Brain microvascular endothelial cell (primary cell): ENCODE data around the gene MYBL2.
A peak's percentile ranks its signal among the peaks of the same experiment; 100 is the strongest.

Source experiments
- DNase-seq: peaks from one replicate; pipeline ENCODE4 v3.0.0-alpha.2; 2020
- H3K27ac ChIP-seq: fragments of 250-450 bp; sonication (Bioruptor Pico); 2 replicates; pipeline ENCODE4 v1.5.1; 2020; ENCODE audit warnings: mild to moderate bottlenecking, moderate library complexity
- H3K27me3 ChIP-seq: fragments of 250-450 bp; sonication (Bioruptor Pico); replicated peaks from 2 replicates; pipeline ENCODE4 v1.5.1; 2020; ENCODE audit warnings: mild to moderate bottlenecking
- H3K36me3 ChIP-seq: fragments of 250-450 bp; sonication (Bioruptor Pico); replicated peaks from 2 replicates; pipeline ENCODE4 v1.5.1; 2020; ENCODE audit warnings: mild to moderate bottlenecking
- H3K4me3 ChIP-seq: 2 replicates; pipeline ENCODE4 v1.5.1; 2011; ENCODE audit warnings: low read depth, mild to moderate bottlenecking, control low read depth, low read length, moderate library complexity
- in situ Hi-C: cut with HindIII; loops from 2 replicates; pipeline ENCODE4 v1.10.0; 2017; ENCODE audit warnings: low sequenced_read_pairs, low pct_ligation_motif_present
- TF ChIP-seq, protein P1 (sequence below): IDR thresholded peaks from 2 replicates; pipeline ENCODE4 v1.5.1; 2011; ENCODE audit warnings: low read depth, mild to moderate bottlenecking, moderate library complexity, low read length, control low read depth, inconsistent platforms; ENCODE audit errors: missing control alignments

MYBL2 gene

DNA sequence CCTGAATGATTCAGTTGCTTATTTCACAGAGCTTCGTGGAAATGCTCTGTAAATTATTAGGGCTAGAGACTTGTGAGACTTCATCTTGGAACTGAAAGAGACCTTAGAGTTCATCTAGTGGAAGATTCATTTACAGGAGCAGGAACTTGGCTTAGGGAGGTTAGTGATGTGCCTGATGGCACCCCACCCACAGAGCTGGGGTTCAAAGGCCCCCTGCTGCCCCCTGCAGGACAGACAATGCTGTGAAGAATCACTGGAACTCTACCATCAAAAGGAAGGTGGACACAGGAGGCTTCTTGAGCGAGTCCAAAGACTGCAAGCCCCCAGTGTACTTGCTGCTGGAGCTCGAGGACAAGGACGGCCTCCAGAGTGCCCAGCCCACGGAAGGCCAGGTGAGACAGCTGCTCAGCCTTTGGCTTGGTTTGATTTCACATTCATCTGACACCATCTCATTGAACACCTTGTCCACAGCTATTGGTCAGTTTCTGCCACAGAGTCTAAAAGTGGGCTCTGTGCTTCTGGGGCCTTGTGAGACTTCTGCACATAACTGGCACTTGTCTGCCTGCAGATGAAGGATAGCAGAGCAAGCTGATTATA, 25.1 kb downstream of the MYBL2 start:
- Histone ChIP-seq H3K27me3 (no peaks in the 10 kb centered on the region), H3K4me3 (no peak overlapping the region), H3K27ac (no peak overlapping the region), H3K36me3 (no peaks in the 10 kb centered on the region)
- TF ChIP-seq, protein P1, sequence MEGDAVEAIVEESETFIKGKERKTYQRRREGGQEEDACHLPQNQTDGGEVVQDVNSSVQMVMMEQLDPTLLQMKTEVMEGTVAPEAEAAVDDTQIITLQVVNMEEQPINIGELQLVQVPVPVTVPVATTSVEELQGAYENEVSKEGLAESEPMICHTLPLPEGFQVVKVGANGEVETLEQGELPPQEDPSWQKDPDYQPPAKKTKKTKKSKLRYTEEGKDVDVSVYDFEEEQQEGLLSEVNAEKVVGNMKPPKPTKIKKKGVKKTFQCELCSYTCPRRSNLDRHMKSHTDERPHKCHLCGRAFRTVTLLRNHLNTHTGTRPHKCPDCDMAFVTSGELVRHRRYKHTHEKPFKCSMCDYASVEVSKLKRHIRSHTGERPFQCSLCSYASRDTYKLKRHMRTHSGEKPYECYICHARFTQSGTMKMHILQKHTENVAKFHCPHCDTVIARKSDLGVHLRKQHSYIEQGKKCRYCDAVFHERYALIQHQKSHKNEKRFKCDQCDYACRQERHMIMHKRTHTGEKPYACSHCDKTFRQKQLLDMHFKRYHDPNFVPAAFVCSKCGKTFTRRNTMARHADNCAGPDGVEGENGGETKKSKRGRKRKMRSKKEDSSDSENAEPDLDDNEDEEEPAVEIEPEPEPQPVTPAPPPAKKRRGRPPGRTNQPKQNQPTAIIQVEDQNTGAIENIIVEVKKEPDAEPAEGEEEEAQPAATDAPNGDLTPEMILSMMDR = peak; percentile 80
- in situ Hi-C loops = no loop called here
- peak; percentile 36 for DNase-seq

GRCh38 chr20:43694763-43695162, 27.8 kb downstream of the MYBL2 start:
- DNase-seq = no peak
- Histone ChIP-seq H3K27ac (no peak overlapping the region), H3K4me3 (no peak overlapping the region), H3K27me3 (no peaks in the 10 kb centered on the region), H3K36me3 (no peaks in the 10 kb centered on the region)
- TF ChIP-seq, protein P1 = no peak
- in situ Hi-C loops = no loop called here

DNA sequence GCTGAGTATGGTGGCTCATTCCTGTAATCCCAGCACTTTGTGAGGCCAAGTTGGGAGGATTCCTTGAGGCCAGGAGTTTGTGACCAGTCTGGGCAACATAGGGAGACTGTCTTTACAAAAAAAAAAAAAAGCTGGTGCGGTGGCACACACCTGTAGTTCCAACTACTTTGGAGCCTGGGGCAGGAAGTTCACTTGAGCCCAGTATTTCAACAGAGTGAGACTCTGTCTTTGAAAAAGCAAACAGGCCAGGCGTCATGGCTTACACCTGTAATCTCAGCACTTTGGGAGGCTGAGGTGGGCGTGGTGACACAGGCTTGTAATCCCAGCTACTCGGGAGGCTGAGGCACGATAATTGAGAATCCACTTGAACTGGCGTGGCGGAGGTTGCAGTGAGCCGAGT, 28.7 kb downstream of the MYBL2 start:
- Histone ChIP-seq H3K27ac (no peak overlapping the region), H3K27me3 (no peaks in the 10 kb centered on the region), H3K4me3 (no peak overlapping the region), H3K36me3 (no peaks in the 10 kb centered on the region)
- DNase-seq = no peak
- in situ Hi-C loops = no loop called here
- TF ChIP-seq, protein P1 = no peak

GRCh38 chr20:43699941-43700565, 33.1 kb downstream of the MYBL2 start:
- TF ChIP-seq, protein P1 = no peak
- no peak for DNase-seq
- H3K36me3 ChIP-seq = no peaks in the 10 kb centered on the region
- no peak overlapping the region for H3K4me3 ChIP-seq
- in situ Hi-C loops = no loop called here
- H3K27me3 ChIP-seq = no peaks in the 10 kb centered on the region
- no peak overlapping the region for H3K27ac ChIP-seq

- no peak overlapping the region for H3K27ac ChIP-seq
- TF ChIP-seq, protein P1 = no peak
- no peaks in the 10 kb centered on the region for H3K27me3 ChIP-seq
- in situ Hi-C loops = no loop called here
- no peak overlapping the region for H3K4me3 ChIP-seq
- H3K36me3 ChIP-seq = no peaks in the 10 kb centered on the region
- DNase-seq = no peak
These were observed 33.7 kb downstream of the MYBL2 start for GRCh38 chr20:43700627-43701026.

DNA sequence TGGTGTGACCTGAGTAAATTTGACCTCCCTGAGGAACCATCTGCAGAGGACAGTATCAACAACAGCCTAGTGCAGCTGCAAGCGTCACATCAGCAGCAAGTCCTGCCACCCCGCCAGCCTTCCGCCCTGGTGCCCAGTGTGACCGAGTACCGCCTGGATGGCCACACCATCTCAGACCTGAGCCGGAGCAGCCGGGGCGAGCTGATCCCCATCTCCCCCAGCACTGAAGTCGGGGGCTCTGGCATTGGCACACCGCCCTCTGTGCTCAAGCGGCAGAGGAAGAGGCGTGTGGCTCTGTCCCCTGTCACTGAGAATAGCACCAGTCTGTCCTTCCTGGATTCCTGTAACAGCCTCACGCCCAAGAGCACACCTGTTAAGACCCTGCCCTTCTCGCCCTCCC, 35.6 kb downstream of the MYBL2 start:
- in situ Hi-C loops = no loop called here
- DNase-seq = no peak
- H3K27ac ChIP-seq = no peak overlapping the region
- TF ChIP-seq, protein P1 = no peak
- H3K4me3 ChIP-seq = no peak overlapping the region
- H3K27me3 ChIP-seq = no peaks in the 10 kb centered on the region
- no peaks in the 10 kb centered on the region for H3K36me3 ChIP-seq
